ENCODE measurements around the gene ZNF66. TPM values are rescaled to one million over a fixed set of nuclear protein-coding genes. Genes with fewer than 3 reads are reported as not detected.

The ZNF66 gene
- total and polyA plus RNA-seq, 10 of the 15 experiments (the other 5 are each of a cell fraction or from before 2014, with no cell fraction given), result 0.62 to 8.5 (median 5.6) TPM

DNA sequence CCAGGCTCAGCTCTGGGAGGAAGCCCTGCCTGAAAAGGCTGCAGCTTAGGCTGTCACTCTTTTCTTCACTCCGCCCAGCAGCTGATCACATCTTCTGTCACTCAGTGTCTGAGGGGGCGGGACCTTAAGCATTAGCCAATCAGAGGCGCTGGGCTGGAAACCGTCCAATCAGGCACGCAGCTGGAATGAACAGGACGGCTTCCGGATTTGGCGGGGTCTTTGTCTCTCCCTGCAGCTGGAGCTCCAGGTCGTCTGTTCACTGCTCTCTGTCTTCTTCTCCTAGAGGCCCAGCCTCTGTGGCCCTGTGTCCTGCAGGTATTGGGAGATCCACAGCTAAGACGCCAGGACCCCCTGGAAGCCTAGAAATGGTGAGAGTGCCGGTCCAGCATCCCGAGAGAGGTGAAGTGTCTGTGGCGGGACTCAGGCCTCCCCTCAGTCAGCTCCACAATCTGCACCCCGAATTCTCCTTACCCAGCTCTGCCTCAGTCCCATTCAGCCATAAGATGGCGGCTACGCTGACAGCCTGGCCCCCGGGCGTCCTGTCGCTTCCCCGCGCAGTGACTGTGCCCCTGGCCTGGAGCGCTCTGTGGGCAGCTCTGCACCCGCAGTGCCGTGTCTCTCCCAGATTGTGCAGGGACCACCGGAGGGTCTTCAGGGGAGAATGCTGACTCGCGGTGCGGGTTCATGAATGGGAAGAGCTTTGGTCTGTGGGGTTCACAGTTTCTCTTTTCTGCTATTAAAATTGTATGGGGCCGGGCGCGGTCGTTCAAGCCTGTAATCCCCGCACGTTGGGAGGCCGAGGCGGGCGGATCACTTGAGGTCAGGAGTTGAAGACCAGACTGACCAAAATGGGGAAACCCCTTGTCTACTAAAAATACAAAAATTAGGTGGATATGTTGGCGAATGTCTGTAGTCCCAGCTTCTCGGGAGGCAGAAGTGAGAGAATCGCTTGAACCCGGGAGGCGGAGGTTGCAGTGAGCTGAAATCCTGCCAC is at the start of gene ZNF66 (continued):
- TF ChIP-seq LARP7 (IDR thresholded peaks at IDR 0.05), result peak; percentile 59; the same call in 1 of the 2 replicates
- no peak for TF ChIP-seq PAX5 (IDR thresholded peaks at IDR 0.05; ENCODE audit: borderline replicate concordance, low read depth, low read length)
- TF ChIP-seq HCFC1 (IDR thresholded peaks at IDR 0.05; ENCODE audit: low read length), result peak; percentile 31; the same call in 1 of the 2 replicates
- TF ChIP-seq ESRRA (IDR thresholded peaks at IDR 0.05; ENCODE audit: low read length), result no peak
- TF ChIP-seq ZNF24 (IDR thresholded peaks at IDR 0.05), result no peak
- TF ChIP-seq, protein P1, sequence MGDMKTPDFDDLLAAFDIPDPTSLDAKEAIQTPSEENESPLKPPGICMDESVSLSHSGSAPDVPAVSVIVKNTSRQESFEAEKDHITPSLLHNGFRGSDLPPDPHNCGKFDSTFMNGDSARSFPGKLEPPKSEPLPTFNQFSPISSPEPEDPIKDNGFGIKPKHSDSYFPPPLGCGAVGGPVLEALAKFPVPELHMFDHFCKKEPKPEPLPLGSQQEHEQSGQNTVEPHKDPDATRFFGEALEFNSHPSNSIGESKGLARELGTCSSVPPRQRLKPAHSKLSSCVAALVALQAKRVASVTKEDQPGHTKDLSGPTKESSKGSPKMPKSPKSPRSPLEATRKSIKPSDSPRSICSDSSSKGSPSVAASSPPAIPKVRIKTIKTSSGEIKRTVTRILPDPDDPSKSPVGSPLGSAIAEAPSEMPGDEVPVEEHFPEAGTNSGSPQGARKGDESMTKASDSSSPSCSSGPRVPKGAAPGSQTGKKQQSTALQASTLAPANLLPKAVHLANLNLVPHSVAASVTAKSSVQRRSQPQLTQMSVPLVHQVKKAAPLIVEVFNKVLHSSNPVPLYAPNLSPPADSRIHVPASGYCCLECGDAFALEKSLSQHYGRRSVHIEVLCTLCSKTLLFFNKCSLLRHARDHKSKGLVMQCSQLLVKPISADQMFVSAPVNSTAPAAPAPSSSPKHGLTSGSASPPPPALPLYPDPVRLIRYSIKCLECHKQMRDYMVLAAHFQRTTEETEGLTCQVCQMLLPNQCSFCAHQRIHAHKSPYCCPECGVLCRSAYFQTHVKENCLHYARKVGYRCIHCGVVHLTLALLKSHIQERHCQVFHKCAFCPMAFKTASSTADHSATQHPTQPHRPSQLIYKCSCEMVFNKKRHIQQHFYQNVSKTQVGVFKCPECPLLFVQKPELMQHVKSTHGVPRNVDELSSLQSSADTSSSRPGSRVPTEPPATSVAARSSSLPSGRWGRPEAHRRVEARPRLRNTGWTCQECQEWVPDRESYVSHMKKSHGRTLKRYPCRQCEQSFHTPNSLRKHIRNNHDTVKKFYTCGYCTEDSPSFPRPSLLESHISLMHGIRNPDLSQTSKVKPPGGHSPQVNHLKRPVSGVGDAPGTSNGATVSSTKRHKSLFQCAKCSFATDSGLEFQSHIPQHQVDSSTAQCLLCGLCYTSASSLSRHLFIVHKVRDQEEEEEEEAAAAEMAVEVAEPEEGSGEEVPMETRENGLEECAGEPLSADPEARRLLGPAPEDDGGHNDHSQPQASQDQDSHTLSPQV (IDR thresholded peaks at IDR 0.05), result no peak
- no peak for TF ChIP-seq EZH2 (IDR thresholded peaks at IDR 0.05; ENCODE audit: borderline replicate concordance, control insufficient read depth, low read depth, low read length)
- TF ChIP-seq RCOR1 (conservative IDR thresholded peaks at IDR 0.05; ENCODE audit: low read depth, low read length), result no peak
- TF ChIP-seq SMAD1 (IDR thresholded peaks at IDR 0.05; ENCODE audit: low read depth, partially characterized antibody), result no peak
- TF ChIP-seq JUND (IDR thresholded peaks at IDR 0.05; ENCODE audit: low read depth, low read length), result no peak
- TF ChIP-seq RELB (IDR thresholded peaks at IDR 0.05; ENCODE audit: low read depth), result 0 out of 2 replicates have a peak, but pooled peaks have one; percentile 38
- peak; percentile 84 for TF ChIP-seq FOS (IDR thresholded peaks at IDR 0.05; ENCODE audit: borderline replicate concordance, extremely low read depth, insufficient read length)
- TF ChIP-seq IRF3 (IDR thresholded peaks at IDR 0.05), result peak; percentile 74; the same call in 1 of the 2 replicates
- TF ChIP-seq E4F1 (IDR thresholded peaks at IDR 0.05; ENCODE audit: borderline replicate concordance, partially characterized antibody), result no peak
- TF ChIP-seq WRNIP1 (IDR thresholded peaks at IDR 0.05; ENCODE audit: borderline replicate concordance, low read depth, low read length), result no peak
- no peak for TF ChIP-seq PAX8 (IDR thresholded peaks at IDR 0.05)
- 0 out of 2 replicates have a peak, but pooled peaks have one; percentile 32 for TF ChIP-seq POLR2AphosphoS2 (IDR thresholded peaks at IDR 0.05; ENCODE audit: low read depth, low read length)

Data from GM12878 (cell line).